Upper lobe of left lung (tissue), 6 donors: ENCODE measurements around the gene ACTN4. TPM values are rescaled to one million over a fixed set of nuclear protein-coding genes. Genes with fewer than 3 reads are reported as not detected.
A peak's percentile ranks its signal among the peaks of the same experiment; 100 is the strongest.

Source experiments
- ATAC-seq, 2 donors: fragments of 200-7000 bp; cut with Tn5 transposase; one replicate each; pipeline ENCODE4 v1.9.1; 2022; ENCODE audit warnings: mild to moderate bottlenecking in 2 of 2, moderate library complexity in 2 of 2; ENCODE audit not compliant: low FRiP score in 2 of 2
- DNase-seq, 2 donors: peaks; one replicate each; pipeline ENCODE4 v3.0.0-alpha.2; 2019 to 2020
- H3K27ac ChIP-seq, 4 donors: fragments of 200-600 bp; sonication (generic); one replicate each; pipeline ENCODE4 v1.5.1; 2016 to 2019
- H3K27me3 ChIP-seq, 4 donors: fragments of 200-600 bp; sonication (generic); one replicate each; pipeline ENCODE4 v1.5.1; 2017 to 2019
- H3K36me3 ChIP-seq, 4 donors: fragments of 200-600 bp; sonication (generic); one replicate each; pipeline ENCODE4 v1.5.1; 2016 to 2019
- H3K4me1 ChIP-seq, 4 donors: fragments of 200-600 bp; sonication (generic); one replicate each; pipeline ENCODE4 v1.5.1; 2018 to 2019
- H3K4me3 ChIP-seq, 4 donors: fragments of 200-600 bp; sonication (generic); one replicate each; pipeline ENCODE4 v1.5.1; 2017 to 2019; ENCODE audit warnings: mild to moderate bottlenecking in 2 of 4, moderate library complexity in 1 of 4
- H3K9me3 ChIP-seq, 4 donors: fragments of 200-600 bp; sonication (generic); one replicate each; pipeline ENCODE4 v1.5.1; 2018 to 2019
- EP300 ChIP-seq, 4 donors: sonication (generic); formaldehyde crosslinking; IDR thresholded peaks; one replicate each; pipeline ENCODE4 v1.5.1; 2017; ENCODE audit warnings: antibody characterized with exemption in 4 of 4, control low read depth in 2 of 4
- POLR2A ChIP-seq, 4 donors: fragments of 450-650 bp; IDR thresholded peaks; one replicate each; pipeline ENCODE4 v1.5.1; 2016 to 2017; ENCODE audit warnings: antibody characterized with exemption in 4 of 4, mild to moderate bottlenecking in 2 of 4
- POLR2AphosphoS5 ChIP-seq, 2 donors: sonication (generic); formaldehyde crosslinking; IDR thresholded peaks; one replicate each; pipeline ENCODE4 v1.5.1; 2017; ENCODE audit warnings: antibody characterized with exemption in 2 of 2
- WGBS, 2 donors: methylation state at CpG; one replicate each; pipeline ENCODE4 v1.1.5; 2017 to 2018; 5-methylcytosine and 5-hydroxymethylcytosine counted together
- total RNA-seq, 6 donors: library from RNA; depleted of rRNA in 4 of 6; stranded (reverse); fragments of >200 nt in 4 of 6; gene quantifications; one replicate each; pipeline versions ENCODE4 v1.1.0 to v1.2.1, GENCODE V29; 2016 to 2021
- TF ChIP-seq, protein P1 (sequence below), 6 experiments: fragments of 450-650 bp in 4 of 6; fragments of 200-600 bp in 2 of 6; sonication (generic) in 2 of 6; IDR thresholded peaks; one replicate each; pipeline ENCODE4 v1.5.1; 2016 to 2019; ENCODE audit warnings: antibody characterized with exemption in 6 of 6
- donor health status: DM: no; HTN: no; CAD: no; lungs with moderate emphysema.
- donor health status: DM: no; HTN: yes; CAD: no; lungs with severe emphysema.

The ACTN4 gene
- total RNA-seq, 6 donors from 2014 or later, result 162 to 636 (median 512) TPM

DNA sequence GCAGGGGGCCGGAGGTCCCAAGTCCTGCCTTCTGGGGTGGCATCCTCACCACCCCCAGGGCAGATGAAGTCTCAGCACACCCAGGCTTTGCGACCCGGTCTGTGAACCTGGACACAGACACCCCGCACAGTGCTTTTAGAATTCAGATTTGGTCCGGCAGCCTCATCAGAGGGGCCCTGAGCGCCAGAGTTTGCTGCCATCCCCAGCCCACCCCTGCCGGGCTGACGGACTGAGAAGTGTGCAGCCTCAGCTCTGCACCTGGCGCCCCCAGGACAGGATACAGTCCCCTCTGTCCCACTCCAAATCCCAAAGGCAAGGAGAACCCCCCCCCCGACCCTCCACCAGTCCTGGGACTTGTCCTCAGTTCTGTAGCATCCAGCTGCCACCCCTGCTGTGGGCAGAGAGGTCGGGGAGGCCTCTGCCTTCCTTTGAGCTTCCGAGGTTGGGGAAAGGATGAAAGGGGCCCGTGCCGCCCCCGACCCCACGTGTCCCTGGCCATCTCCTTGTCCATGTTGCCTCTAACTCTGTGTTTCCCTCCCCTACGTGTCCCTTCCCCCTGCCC lies 79.9 kb downstream of the ACTN4 start:
- Histone ChIP-seq H3K36me3 (peaks cover 49 to 99% (median 87%) of the 10 kb centered on the region in 4 donors), H3K27me3 (no peaks in the 10 kb centered on the region), H3K4me1 (peaks cover 16 to 46% (median 23%) of the 10 kb centered on the region in 4 donors), H3K27ac (peak overlapping the region in 3 of 4 donors; percentile 65 to 83 (median 68)), H3K4me3 (no peak overlapping the region), H3K9me3 (no peaks in the 10 kb centered on the region)
- DNase-seq, result no peak
- WGBS, 2 donors, result 94 to 95% methylated on average over 13 to 16 of the region's 17 CpGs
- ATAC-seq, result no peak
- TF ChIP-seq POLR2AphosphoS5 (IDR thresholded peaks at IDR 0.05) (no peak), POLR2A (IDR thresholded peaks at IDR 0.05) (no peak), EP300 (IDR thresholded peaks at IDR 0.05) (no peak)
- TF ChIP-seq, protein P1, sequence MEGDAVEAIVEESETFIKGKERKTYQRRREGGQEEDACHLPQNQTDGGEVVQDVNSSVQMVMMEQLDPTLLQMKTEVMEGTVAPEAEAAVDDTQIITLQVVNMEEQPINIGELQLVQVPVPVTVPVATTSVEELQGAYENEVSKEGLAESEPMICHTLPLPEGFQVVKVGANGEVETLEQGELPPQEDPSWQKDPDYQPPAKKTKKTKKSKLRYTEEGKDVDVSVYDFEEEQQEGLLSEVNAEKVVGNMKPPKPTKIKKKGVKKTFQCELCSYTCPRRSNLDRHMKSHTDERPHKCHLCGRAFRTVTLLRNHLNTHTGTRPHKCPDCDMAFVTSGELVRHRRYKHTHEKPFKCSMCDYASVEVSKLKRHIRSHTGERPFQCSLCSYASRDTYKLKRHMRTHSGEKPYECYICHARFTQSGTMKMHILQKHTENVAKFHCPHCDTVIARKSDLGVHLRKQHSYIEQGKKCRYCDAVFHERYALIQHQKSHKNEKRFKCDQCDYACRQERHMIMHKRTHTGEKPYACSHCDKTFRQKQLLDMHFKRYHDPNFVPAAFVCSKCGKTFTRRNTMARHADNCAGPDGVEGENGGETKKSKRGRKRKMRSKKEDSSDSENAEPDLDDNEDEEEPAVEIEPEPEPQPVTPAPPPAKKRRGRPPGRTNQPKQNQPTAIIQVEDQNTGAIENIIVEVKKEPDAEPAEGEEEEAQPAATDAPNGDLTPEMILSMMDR (IDR thresholded peaks at IDR 0.05), result no peak

DNA sequence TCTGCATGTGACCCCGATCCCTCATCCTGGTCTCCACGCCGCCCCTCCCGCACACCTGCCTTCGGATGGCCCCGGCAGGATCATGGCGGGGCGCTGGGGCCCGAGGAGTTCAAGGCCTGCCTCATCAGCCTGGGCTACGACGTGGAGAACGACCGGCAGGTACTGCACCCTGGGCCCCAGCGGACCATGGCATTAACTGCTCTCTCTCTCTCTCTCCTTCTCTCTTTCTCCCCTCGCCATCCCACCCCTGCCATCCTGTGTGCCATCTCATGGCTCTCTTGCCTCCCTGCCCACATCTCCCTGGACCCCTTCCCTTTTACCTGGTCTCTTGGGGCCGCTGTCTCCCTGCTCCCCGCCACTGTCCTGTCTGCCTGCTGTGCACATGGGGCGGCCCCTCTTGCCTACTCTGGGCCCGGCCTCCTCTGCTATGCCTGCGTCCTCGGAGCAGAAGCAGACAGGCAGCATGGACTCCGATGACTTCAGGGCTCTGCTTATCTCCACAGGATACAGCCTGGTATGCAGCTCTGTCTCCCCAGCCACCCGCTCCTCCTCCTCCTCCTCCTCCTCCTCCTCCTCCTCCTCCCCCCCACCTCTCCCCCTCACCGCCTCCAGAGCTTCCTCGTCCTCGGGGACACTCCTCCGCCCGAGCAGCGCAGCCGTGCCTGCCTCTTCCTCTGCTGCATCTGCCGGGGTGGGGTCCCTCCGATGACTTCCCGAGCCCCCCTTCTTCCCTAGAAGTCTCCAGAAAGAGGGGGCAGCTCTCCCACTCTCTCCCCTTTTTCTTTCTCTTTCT lies 80.6 kb downstream of the ACTN4 start:
- peaks cover 20 to 48% (median 24%) of the 10 kb centered on the region in 4 donors for H3K4me1 ChIP-seq
- ATAC-seq (peak in 1 of 2 donors; percentile 7), DNase-seq (peak in 1 of 2 donors; percentile 69)
- TF ChIP-seq POLR2AphosphoS5 (IDR thresholded peaks at IDR 0.05), result no peak
- no peak for TF ChIP-seq POLR2A (IDR thresholded peaks at IDR 0.05)
- no peak for TF ChIP-seq EP300 (IDR thresholded peaks at IDR 0.05)
- TF ChIP-seq, protein P1 (IDR thresholded peaks at IDR 0.05), result no peak
- H3K27ac ChIP-seq, result peak overlapping the region; percentile 7 to 83 (median 66)
- no peak overlapping the region for H3K4me3 ChIP-seq
- peaks cover 43 to 92% (median 80%) of the 10 kb centered on the region in 4 donors for H3K36me3 ChIP-seq
- 66 to 77% methylated on average over 22 to 32 of the region's 33 CpGs for WGBS, 2 donors
- no peaks in the 10 kb centered on the region for H3K9me3 ChIP-seq
- H3K27me3 ChIP-seq, result no peaks in the 10 kb centered on the region

DNA sequence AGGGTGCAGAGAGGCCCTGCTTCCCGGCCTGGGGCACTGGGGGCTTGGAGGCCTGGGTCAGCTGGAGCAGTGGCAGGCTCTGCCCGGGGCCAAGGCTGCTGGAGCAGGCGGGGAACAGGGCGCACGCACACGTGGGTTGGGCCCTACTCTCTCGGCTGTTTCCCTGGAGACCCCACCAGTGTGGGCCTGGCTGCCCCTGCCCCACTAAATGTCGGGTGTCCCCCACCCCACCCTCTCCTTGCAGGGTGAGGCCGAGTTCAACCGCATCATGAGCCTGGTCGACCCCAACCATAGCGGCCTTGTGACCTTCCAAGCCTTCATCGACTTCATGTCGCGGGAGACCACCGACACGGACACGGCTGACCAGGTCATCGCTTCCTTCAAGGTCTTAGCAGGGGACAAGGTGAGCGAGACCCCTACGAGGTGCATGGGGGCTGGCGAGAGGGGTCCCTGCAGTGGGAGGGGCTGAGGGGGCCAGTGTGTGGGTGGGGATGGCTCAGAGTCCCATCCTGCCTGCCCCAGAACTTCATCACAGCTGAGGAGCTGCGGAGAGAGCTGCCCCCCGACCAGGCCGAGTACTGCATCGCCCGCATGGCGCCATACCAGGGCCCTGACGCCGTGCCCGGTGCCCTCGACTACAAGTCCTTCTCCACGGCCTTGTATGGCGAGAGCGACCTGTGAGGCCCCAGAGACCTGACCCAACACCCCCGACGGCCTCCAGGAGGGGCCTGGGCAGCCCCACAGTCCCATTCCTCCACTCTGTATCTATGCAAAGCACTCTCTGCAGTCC lies 81.5 kb downstream of the ACTN4 start:
- DNase-seq, result peak in 1 of 2 donors; percentile 82
- Histone ChIP-seq H3K27ac (peak overlapping the region; percentile 7 to 83 (median 56)), H3K36me3 (peaks cover 35 to 83% (median 71%) of the 10 kb centered on the region in 4 donors), H3K4me3 (no peak overlapping the region), H3K4me1 (peaks cover 25 to 57% (median 29%) of the 10 kb centered on the region in 4 donors), H3K9me3 (no peaks in the 10 kb centered on the region), H3K27me3 (no peaks in the 10 kb centered on the region)
- no peak for ATAC-seq
- TF ChIP-seq EP300 (IDR thresholded peaks at IDR 0.05) (no peak), POLR2A (IDR thresholded peaks at IDR 0.05) (no peak), POLR2AphosphoS5 (IDR thresholded peaks at IDR 0.05) (no peak)
- TF ChIP-seq, protein P1 (IDR thresholded peaks at IDR 0.05), result no peak
- 89 to 93% methylated on average over 22 to 37 of the region's 37 CpGs for WGBS, 2 donors

DNA sequence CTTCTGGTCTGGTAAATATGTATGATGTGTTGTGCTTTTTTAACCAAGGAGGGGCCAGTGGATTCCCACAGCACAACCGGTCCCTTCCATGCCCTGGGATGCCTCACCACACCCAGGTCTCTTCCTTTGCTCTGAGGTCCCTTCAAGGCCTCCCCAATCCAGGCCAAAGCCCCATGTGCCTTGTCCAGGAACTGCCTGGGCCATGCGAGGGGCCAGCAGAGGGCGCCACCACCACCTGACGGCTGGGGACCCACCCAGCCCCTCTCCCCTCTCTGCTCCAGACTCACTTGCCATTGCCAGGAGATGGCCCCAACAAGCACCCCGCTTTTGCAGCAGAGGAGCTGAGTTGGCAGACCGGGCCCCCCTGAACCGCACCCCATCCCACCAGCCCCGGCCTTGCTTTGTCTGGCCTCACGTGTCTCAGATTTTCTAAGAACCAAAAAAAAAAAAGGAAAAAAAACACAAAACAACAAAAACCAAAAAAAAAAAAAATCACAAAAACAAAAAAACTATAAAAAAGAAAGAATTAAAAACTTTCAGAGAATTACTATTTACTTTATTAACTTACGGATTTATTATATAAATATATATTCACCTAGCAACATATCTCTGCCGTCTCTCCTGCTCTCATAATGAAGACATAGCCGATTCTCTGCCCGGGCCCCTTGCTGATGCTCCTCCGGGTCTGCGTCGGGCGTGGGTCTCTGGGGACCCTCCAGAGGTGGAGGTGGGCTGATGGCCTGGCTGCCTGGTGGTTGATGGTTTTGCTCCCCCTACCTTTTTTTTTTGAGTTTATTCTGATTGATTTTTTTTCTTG lies 82.4 kb downstream of the ACTN4 start:
- Histone ChIP-seq H3K9me3 (no peaks in the 10 kb centered on the region), H3K27me3 (no peaks in the 10 kb centered on the region), H3K4me3 (no peak overlapping the region), H3K4me1 (peaks cover 34 to 66% (median 37%) of the 10 kb centered on the region in 4 donors), H3K36me3 (peaks cover 26 to 74% (median 62%) of the 10 kb centered on the region in 4 donors), H3K27ac (peak overlapping the region in 3 of 4 donors; percentile 55 to 83 (median 56))
- ATAC-seq, result peak; percentile 68 to 69
- TF ChIP-seq, protein P1 (IDR thresholded peaks at IDR 0.05), result peak; percentile 74 to 80 (median 77)
- TF ChIP-seq POLR2AphosphoS5 (IDR thresholded peaks at IDR 0.05), result no peak
- peak; percentile 69 to 96 for DNase-seq
- 76 to 93% methylated on average over 14 to 16 of the region's 17 CpGs for WGBS, 2 donors
